Tongue (tissue), 2 donors: ENCODE data around the gene MAP7D1. TPM values are rescaled to one million over a fixed set of nuclear protein-coding genes. Genes with fewer than 3 reads are reported as not detected.
"Not testable (repeated sequence)": the region's sequence is repeated elsewhere in the genome, so short reads cannot be mapped to it uniquely, and the experiment has no call there.

Experiments used
- DNase-seq: peaks from one replicate; pipeline ENCODE4 v3.0.0-alpha.2; 2015
- total RNA-seq: library from RNA; depleted of rRNA; stranded (reverse); fragments of >200 nt; gene quantifications from one replicate; pipeline ENCODE4 v1.2.3, GENCODE V29; 2014

MAP7D1 gene
- total RNA-seq, 1 donor from 2014 or later: 134 TPM

DNA sequence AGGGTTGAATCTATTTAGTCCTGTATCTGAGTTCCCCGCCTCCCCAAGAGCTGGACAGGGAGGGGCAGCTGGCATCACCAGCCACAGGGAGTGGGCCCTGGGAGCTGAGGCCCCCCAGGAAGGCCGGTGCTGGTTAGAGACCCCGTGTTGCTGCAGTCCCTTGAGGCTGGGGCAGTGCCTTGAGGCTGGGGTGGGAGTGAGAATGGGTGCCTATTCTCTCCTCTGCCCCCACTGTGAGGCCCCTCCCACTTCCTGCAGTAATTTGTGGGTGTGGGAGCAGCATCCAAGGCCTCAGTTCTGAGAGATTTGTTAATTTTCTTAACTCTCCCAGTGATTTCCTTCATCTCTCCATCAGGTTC lies 4.1 kb upstream of the MAP7D1 start:
- DNase-seq: no peak

DNA sequence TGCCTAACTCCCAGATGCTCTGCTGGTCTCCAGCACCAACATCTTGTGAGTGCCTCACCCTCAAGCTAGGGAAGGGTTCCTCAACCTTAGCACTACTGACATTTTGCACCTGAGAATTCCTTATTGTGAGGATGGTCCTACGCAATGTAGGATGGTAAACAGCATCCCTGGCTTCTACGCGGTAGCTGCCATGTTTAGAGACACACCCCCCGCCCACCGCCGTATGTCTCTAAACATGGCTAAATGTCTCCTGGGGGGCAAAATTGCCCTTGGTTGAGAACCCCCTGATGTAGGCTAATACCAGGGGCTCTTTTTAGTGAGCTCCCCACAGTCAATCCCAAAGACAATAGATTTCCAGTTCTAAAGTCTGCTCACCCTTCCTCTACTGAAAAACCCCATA lies 2.5 kb upstream of the MAP7D1 start:
- no peak for DNase-seq

DNA sequence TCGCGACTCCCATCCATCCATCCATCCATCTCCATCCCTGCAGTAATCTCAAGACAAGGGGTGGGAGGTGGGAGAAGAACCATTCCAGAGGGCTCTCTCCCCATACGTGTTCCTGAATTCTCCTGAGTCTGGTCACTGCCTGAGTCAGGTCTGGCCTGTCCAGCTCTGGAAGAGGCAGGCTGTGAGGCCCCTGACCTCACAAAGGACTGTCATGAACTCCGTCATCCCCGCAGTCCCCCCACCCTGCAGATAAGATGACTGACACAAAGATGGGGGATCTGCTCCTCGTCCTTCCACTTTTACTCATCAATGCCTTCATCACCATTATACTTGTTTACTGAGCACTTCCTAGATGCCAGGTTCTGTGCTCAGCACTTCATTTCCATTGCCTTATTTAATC lies 1.6 kb upstream of the MAP7D1 start:
- no peak for DNase-seq

DNA sequence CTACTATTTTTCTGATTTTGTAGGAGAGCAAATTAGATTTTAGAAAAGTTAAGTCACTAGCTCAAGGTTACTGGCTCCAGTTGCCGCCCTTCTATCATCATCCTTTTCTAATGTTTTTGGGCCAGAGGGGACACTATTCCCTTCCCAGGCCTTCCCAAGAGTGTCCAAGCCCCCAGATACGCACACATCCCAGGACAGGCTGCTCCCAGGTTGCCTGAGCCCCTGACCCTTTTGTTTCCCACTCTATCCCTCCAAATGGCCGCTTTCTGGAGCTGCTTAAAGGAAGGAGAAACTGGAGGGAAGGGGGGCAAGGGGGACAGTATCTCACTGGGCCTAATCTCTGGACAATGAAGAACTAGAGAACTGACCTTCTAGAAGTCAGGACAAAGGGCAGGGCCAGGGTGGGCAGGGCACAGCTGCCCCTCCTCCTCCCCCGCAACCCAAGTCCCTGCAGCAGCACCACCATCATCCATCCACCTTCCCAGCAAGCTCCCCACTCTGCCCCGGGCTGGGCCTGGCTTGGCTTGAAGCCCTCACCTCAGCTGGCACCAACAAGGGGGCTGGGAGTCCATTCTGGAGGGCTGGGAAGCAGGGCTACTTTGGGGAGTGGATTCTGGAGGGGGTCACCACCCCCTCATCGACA lies 1.1 kb upstream of the MAP7D1 start:
- peak; percentile 73 for DNase-seq

DNA sequence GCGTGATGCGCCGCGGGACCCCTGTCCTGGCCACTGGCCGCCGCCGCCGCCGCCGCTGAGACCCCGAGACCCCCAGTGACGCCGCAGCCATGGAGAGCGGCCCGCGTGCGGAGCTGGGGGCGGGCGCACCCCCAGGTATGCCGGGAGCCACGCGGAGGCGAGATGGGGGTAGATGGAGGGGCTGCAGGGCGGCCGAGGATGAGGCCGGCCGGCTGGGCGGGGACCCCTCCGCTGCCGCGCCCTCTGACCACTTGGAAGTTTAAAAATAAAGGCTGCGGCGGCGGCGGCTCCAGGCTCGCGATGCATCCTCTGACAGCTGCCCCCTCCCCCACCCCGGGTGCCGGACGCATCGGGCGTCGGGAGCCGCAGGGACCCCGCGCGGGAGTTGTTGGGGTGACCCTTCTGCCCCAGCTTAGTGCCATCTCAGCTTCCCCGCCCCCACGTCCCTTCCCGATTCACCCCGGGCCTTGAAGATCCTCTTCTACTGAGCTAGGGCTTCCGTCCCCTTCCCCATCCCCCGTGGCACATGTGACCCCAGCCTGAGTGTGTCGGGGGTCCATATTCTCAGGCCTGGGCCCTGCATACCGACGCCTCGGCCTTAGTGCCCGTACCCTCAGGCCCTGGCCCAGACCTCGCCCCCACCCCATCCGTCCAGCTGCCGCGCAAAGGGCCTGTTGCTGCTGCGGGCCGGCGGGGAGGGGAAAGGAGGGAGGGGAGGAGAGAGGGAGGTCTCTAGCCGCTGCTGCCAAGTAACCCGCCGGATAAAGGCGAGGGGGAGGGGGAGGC lies 562 bp downstream of the MAP7D1 start:
- peak; percentile 92 for DNase-seq

DNA sequence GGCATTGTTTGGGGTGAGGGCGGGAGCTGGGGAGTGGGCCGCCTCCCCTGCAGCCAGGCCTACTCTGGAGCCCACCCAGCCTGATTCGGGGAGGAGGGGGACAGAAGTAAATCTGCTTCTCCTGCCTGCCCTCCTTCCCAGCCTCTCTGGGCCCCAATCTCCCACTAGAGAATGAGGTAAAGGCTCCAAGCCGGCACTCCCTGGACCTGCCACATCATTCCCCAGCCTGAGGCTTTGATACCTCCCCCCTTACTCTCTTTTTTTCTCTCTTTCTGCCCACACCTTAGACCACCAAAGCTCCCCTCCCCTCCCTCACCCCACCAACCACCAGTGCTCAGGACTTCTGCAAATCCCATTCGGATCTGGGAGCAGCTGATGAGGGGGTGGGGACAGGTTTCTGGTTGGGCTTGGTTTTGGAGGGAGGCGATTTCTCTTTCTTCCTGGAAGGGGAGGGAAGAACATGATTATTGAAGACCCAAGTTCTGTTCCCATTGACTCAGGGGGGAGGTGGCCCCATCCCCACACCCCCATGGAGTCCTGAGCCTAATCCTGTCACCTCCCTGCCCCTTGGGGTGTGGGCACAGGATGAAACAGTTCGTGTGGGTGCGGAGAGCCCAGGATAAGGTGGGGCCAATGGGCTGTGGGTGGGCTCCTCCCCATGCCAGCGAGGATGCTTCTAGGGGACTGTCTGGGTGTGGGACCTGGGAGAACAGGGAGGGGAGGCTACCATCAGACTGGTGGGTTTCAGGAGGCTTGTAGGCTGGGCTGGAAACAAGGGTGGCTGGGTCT lies 1.3 kb downstream of the MAP7D1 start:
- DNase-seq: peak; percentile 81

DNA sequence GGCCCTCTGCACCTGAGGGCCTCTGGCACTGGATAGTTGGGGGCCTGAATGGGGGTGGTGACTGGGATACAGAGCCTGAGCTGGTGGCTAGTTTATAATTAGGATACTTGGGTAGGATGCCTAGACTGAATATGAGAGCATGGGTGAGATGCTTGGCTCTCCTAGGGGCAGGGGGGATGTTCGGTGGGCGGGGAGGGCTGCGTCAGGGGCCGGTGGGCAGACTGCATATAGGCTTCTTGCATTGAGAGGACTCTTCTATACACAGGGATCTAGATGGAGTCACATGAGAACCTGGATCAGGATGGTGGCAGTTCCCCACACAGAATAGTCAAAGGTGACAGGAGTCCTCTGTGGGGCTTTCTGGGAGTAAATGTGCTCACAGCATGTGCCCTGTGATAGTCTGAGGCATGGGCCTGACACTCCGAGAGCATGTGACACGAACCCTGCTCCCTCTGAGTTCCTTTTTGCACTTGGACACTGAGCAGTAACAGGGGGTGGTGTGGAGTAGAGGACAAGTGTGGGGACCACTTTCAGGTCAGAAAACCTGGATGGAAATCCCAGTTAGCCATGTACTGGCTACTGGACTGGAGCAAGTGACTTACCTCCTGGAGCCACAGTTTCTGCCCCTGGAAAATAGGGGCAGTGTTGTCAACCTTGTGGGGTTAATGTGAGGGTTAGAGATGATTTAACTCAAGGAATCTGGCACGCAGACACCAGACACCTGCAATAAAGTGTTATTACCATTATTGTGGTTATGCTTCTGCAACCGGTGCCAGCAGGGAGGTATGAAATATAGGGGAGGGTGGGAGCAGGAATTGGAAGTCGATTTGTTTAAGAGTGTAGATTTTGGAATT lies 2.2 kb downstream of the MAP7D1 start:
- DNase-seq: no peak

DNA sequence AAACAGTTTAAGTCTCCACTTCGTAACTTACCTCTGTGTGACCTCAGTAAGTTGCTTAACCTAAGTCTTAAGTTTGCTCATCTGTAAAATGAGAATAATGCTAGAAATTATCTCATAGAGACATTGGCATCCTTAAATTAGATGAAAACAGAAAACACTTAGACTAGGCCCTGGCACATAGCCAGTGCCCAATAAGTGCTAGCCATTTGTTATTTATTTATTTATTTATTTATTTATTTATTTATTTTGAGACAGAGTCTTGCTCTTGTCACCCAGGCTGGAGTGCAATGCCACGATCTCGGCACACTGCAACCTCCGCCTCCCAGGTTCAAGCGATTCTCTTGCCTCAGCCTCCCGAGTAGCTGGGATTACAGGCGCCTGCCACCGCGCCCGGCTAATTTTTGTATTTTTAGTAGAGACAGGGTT lies 2.9 kb downstream of the MAP7D1 start:
- not testable (repeated sequence) for DNase-seq

DNA sequence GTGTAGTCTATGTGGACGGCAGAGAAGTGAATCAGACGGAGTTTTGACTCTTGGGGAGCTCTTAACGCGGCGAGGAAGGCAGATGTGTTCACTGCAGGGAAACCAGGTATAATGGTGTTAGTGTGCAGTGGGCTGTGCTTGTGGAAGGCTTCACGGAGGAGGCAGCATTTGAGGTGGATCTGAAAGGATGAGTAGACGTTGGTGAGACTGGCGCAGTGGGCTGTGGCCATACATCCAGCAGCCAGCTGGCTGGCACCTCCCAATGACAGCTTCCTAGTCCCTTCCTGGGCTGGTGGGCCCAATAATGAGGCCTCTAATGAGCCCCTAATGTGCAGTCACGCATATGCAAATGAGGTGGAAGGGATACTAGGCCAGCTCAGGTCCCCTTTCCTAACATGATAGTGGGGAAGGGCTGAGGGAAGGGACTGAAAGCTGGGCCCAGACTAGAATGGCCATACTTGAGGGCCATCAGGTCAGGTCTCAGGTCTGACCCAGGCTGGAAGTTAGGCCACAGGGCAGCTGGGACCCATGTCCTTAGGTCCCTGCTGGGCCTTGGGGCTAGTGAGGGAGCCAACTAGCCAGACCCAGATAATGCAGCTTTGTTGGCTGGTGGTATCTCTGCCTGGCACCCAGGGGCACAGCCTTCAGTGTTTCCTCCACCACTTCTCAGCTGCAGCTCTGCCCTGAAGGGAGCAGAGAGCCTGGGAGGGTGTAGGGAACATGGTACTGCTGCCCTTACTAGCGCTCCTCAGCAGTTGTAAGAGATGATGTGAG lies 3.8 kb downstream of the MAP7D1 start:
- no peak for DNase-seq

DNA sequence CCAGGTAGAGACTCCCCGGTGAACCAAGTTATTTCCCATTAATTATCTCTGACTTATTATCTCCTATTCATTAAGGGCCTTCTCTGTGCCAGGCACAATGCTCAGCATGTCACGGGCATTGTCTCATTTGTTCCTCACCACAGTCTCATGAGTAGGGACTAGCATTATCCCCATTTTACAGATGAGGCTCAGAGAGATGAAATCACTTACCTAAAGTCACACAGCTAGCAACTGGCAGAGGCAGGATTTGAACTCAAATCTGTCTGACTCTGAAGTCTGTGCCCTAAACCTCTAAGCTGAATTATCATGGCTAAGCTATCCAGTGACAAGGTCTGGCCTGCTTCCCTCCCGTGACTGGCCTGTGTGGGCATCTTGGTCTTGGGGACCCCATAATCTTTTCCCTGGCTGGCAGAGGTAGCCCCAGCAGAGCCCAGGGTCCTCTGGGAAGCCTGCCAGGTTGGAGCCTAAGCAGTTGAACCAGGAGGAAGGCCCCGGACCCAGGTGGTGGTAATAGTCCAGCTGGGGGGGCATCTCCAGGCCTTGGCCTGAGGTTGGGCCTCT lies 4.5 kb downstream of the MAP7D1 start:
- DNase-seq: no peak

DNA sequence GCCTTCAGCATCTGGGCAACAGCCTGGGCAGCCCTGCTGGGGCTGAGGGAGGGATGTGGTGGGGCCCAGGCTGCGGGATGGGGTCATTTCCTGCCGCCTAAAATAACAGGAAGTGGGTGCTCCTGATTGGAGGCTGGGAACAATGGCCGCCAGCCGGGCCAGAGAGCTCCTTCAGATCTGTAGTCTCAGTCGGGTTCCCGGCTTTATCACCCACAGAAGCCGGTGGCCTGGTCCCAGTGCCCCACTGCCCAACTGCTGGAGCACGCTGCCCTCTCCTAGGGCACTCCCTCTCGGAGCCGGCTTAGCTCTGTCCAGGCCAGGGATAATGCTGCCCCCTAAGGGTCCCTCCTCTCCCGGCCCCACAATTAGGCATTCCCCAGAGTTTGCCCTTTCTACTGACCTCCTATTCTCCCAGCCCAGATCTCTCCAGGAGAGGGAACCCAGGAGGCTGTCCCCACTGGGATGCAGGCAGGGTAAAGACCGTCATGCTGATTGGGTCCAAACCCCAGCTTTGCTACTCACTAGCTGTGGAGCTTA lies 5.1 kb downstream of the MAP7D1 start:
- DNase-seq: peak; percentile 76

DNA sequence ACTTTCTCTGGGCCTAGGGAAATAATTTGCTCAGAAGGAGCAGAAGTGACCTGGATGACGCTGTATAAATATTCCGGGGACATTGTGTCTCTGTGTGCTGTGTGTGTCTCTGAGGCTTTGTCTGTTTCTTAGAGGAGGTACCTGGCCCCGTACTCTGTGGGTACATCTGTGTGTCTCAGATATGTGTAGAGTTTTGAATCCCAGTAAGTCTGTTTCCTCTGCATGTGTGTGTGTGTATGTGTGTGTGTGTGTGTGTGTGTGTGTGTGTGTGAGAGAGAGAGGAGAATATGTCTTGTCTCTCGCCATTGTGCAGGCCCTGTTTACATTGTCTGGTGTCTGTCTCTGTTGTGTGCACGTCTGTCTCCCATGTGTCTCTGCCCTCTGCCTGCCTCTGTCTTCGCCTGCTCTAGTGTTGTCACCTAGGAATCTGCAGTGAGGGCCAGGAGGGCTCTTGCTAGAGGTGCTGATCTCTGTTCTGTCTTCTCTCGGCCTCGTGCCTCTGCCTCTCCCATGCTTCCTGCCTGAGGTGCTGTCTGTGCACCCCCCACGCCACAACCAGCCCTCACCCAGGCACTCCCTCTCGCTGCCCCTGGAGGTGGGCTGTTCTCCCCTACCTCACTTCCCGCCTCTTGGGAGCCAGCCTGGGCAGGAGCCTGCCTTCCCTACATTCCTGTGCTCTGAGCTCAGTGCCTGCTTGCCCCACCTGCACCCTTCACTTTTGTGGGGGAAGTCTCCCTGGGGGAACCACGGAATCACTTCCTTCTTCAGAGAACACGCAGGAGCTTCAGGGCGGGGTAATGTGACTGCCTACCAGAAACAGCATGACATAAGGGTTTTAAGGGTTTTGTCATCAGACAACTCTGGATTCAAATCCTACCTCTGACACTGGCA lies 5.9 kb downstream of the MAP7D1 start:
- peak; percentile 53 for DNase-seq

DNA sequence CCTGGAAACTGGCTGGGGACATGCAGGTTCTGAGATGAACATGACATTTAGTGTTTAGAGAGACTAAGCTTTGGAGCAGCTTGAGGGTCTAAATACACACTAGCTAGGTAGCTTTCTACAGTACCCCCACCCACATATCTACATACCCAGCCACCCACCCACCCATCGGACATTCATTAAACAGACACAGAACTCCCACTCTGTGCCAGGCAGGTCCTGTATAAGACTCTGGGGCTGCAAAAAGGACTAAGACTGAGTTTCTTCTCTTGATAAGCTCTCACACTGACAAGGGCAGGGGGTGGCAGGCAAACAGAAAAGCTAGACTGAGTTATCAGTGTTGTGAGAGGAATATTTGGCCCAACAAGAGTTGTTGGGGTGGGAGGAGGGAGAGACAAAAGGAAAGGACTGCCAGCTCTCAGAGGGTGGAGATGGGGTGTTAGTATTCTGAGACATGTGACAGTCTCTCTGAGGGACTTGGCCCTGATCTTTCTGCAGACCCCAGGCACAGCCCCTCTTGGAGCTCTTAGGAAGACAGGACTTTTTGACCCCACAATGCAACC lies 6.8 kb downstream of the MAP7D1 start:
- no peak for DNase-seq

DNA sequence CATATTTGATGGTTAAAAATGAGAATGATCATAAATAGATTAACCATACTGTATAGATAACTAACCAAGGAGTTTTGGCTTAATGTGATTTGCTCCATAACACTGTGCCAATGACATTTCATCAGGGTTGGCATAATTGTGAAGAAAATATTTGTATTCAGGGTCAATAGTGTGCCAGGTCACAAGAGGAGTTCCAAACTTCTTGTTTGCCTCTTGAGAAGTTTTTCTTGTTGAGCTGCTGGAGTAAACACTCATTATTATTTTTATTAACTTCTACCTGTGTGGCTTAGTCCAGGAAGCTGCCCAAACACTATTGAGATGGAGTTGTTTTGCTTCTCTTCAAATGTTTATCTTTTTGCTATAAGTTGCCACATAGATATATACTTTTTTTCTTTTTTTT lies 7.5 kb downstream of the MAP7D1 start:
- no peak for DNase-seq

DNA sequence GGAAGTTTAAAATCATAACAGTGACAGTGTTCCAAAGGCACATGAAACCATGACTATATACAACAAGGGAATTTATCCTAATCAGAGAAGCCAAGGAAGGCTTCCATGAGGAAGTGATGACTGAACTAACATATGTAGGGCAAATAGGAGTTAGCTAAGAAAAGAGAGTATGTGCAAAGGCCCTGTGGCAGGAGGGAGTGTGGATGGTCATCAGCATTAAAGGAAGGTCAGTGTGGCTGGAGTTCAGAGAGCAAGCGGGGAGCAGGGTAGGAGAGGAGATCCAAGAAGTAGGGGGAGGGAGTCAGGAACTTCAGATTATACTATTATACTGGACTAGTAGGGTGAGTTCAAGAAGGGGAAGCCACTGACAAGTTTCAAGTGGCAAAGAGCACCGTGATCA lies 8.4 kb downstream of the MAP7D1 start:
- no peak for DNase-seq

DNA sequence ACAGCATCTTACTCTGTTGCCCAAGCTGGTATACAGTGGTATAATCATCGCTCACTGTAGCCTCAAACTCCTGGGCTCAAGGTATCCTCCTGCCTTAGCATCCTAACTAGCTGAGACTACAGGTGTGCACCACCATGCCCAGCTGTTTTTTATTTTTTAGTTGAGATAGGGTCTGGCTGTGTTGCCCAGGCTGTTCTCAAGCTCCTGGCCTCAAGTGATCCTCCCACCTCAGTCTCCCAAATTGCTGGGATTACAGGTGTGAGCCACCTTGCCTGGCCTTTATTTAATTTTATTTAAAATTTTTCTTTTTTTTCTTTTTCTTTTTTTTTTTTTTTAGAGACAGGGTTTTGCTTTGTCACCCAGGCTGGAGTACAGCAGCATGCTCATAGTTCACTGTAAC lies 9.2 kb downstream of the MAP7D1 start:
- no peak for DNase-seq

DNA sequence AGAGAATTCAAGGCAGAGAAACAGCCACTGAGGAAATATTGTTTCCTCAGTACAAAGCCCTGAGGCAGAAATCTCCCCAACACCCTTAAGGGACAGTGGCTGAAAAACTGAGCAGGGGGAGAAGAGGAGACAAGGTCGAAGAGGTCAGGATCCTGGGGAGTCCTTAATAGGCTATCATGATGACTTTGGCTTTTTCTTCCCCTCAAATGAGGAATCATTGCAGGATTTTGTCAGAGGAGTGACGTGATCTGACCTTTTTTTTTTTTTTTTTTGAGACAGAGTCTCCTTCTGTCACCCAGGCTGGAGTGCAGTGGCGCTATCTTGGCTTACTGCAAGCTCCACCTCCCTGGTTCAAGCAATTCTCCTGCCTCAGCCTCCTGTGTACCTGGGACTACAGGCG lies 10.2 kb downstream of the MAP7D1 start:
- no peak for DNase-seq

DNA sequence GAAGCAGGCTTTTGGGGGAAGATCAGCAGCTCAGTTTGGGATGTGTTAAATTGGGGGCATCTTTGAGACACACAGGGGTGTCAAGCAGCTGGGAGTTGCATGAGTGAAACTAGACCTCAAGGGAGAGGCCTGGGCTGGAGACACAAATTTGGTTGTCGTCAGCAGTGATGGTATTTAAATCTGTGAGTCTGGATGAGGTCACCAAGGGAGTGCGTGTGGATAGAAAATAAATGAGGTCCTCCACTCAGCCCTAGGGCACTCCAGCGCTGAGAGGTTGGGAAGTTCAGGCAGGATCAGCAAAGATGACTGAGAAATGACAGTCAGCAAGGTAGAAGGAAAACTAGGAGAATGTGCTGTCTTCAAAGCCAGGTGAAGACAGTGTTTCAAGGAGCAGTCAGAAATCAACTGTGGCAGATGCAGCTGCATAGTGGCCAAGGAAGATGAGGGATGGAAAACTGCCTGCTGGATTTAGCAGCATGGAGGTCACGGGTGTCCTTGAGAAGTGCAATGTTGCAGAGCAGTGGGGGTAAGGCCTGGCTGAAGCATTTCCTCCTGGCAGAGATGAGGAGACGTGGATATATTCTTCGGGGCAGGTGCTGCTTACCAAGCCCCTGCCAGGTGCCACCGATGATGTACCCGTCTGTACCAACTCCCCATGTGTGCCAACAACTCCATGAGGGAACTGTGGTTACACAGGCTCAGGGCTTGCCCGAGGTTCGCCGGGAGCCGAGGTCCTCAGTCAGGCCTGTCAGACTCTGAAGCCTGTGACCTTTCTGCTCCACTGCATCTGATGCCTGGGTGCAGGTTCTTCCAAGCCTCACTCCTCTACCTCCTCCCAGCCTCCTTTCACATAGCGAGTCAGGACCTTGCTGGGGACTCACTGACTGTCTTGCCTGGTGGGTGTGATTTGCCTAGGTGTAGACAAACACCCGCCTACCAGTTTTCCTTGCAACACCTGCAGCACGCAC lies 11.3 kb downstream of the MAP7D1 start:
- no peak for DNase-seq
